ENCODE data around the gene PLOD3. TPM values are rescaled to one million over a fixed set of nuclear protein-coding genes. Genes with fewer than 3 reads are reported as not detected.

The PLOD3 gene
- total RNA-seq, 6 experiments from 2014 or later = 128 to 179 (median 140) TPM

- no peak for TF ChIP-seq CTCF (IDR thresholded peaks at IDR 0.05)
- H3K27me3 Mint-ChIP-seq (ENCODE audit: insufficient read depth) = peaks cover 17% of the 10 kb centered on the region
- DNase-seq = no peak
- H3K4me1 Mint-ChIP-seq (ENCODE audit: low read depth) = peaks cover 20% of the 10 kb centered on the region
- no peak overlapping the region for H3K27ac Mint-ChIP-seq
- H3K4me3 Mint-ChIP-seq = no peak overlapping the region
- peaks cover 6% of the 10 kb centered on the region; the same call in 1 of the 2 replicates for H3K9me3 Mint-ChIP-seq
- H3K36me3 Mint-ChIP-seq (ENCODE audit: low read depth) = no peaks in the 10 kb centered on the region
These were observed 30.4 kb downstream of the PLOD3 start for GRCh38 chr7:101186844-101187428.

DNA sequence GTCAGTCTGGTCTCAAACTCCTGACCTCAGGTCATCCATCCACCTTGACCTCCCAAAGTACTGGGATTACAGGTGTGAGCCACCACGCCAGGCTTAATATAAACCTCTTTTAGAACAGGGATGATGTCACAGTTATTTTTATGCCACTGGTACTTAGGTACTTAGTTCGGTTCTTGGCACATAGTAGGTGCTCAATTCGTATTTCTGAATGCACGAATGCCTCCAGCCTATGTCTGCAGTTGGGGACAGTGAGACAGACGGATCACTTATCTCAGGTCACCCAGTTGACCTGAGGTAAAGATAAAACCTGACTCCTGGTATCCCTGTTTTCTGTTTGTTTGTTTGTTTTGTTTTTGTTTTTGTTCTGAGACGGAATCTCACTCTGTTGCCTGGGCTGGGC lies 31.2 kb downstream of the PLOD3 start:
- no peak overlapping the region for H3K4me3 Mint-ChIP-seq
- H3K4me1 Mint-ChIP-seq (ENCODE audit: low read depth) = peaks cover 20% of the 10 kb centered on the region
- no peak overlapping the region for H3K27ac Mint-ChIP-seq
- peaks cover 17% of the 10 kb centered on the region for H3K27me3 Mint-ChIP-seq (ENCODE audit: insufficient read depth)
- no peaks in the 10 kb centered on the region for H3K36me3 Mint-ChIP-seq (ENCODE audit: low read depth)
- no peak for TF ChIP-seq CTCF (IDR thresholded peaks at IDR 0.05)
- H3K9me3 Mint-ChIP-seq = peaks cover 6% of the 10 kb centered on the region; the same call in 1 of the 2 replicates
- DNase-seq = no peak

DNA sequence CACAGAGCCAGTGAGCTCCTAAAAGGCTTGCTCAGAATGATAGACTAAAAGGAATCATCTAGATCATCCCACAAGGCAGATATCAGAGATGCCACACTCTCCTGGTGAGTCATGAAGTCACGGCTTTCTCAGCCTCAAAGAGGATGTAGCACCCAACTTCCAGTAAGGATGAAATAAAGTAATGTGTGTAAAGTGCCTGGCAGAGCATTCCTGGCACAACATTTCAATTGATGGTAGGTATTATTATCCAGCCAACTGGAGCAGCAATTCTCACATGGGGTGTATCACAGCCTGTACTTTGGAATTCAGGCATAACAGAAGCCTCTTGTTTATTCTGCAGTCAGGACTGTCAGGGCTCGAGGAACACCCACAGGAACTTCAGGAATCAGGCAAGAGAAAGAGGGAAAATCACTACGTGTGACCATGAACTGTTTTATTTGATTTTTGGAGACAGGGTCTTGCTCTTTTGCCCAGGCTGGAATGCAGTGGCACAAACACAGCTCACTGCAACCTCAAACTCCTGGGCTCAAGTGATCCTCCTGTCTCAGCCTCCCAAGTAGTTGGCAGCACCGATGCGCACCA lies 32.0 kb downstream of the PLOD3 start:
- TF ChIP-seq CTCF (IDR thresholded peaks at IDR 0.05) = no peak
- peaks cover 24% of the 10 kb centered on the region for H3K27me3 Mint-ChIP-seq (ENCODE audit: insufficient read depth)
- DNase-seq = peak; percentile 69
- H3K36me3 Mint-ChIP-seq (ENCODE audit: low read depth) = no peaks in the 10 kb centered on the region
- H3K27ac Mint-ChIP-seq = peak overlapping the region; percentile 53; the same call in 1 of the 2 replicates
- peaks cover 20% of the 10 kb centered on the region for H3K4me1 Mint-ChIP-seq (ENCODE audit: low read depth)
- H3K9me3 Mint-ChIP-seq = peaks cover 6% of the 10 kb centered on the region; the same call in 1 of the 2 replicates
- no peak overlapping the region for H3K4me3 Mint-ChIP-seq

DNA sequence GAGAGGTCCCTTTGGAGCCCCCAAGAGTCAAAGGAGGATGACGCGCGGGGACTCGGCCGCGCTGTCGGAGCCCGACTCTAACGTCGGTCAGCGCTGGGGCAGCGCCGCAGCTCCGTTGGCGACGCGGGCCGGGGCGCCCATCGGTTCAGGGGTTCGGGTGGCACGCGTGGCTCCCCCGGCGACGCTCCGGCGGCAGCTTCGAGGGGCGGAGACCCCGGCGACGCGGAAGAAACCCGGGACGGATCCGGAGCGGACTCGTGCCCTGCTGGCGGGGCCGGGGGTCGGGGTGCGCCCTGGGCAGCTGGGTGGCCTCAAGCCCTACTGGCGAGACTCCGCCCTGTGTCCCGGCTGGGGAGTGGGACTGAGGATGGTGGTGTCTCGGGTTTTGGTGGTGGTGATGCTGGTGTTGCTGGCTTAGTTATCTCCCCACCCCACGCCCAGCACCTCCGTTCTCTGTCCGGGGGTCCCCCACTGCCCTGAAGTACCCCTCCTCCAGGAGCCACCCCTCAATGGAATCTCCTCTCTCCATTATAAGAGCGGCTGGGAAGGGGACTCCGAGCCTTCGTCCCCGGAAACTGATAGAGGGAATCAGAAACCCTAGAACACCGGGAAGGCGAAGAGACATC lies 37.1 kb downstream of the PLOD3 start, which contains the start of gene NAT16:
Gene NAT16 (minus strand): TSS at position 164 of the 626 bp plus-strand sequence. CDS start 5,486 bp downstream, outside the sequence.
- Mint-ChIP-seq H3K36me3 (ENCODE audit: low read depth) (no peaks in the 10 kb centered on the region), H3K4me3 (peak within 1 kb of the TSS; percentile 60), H3K27ac (no peak within 1 kb of the TSS), H3K27me3 (ENCODE audit: insufficient read depth) (peaks cover 49% of the 10 kb centered on the region), H3K9me3 (peaks cover 6% of the 10 kb centered on the region; the same call in 1 of the 2 replicates), H3K4me1 (ENCODE audit: low read depth) (peaks cover 22% of the 10 kb centered on the region)
- DNase-seq = no peak
- no peak for TF ChIP-seq CTCF (IDR thresholded peaks at IDR 0.05)

GRCh38 chr7:101179713-101180112 lies 37.7 kb downstream of the PLOD3 start:
- no peak for TF ChIP-seq CTCF (IDR thresholded peaks at IDR 0.05)
- Mint-ChIP-seq H3K4me3 (no peak overlapping the region), H3K27ac (no peak overlapping the region), H3K36me3 (ENCODE audit: low read depth) (no peaks in the 10 kb centered on the region), H3K4me1 (ENCODE audit: low read depth) (peaks cover 17% of the 10 kb centered on the region), H3K27me3 (ENCODE audit: insufficient read depth) (peaks cover 53% of the 10 kb centered on the region), H3K9me3 (peaks cover 6% of the 10 kb centered on the region; the same call in 1 of the 2 replicates)
- DNase-seq = no peak
